ENCODE results near the gene PPIG. TPM values are rescaled to one million over a fixed set of nuclear protein-coding genes. Genes with fewer than 3 reads are reported as not detected.

PPIG gene
- total RNA-seq, 1 donor from 2014 or later, result 33.7 TPM

- TF ChIP-seq CTCF (IDR thresholded peaks at IDR 0.05; ENCODE audit: partially characterized antibody, unreplicated experiment), result no peak
- H3K27ac Mint-ChIP-seq (ENCODE audit: unreplicated experiment), result no peak overlapping the region
Measured at GRCh38 chr2:169690958-169691357, 106.8 kb downstream of the PPIG start.

More at GRCh38 chr2:169690958-169691357, 106.8 kb downstream of the PPIG start:
- no peak for DNase-seq
- Mint-ChIP-seq H3K36me3 (ENCODE audit: unreplicated experiment) (peaks cover 18% of the 10 kb centered on the region), H3K27me3 (ENCODE audit: unreplicated experiment) (peaks cover 2% of the 10 kb centered on the region), H3K4me1 (ENCODE audit: low read depth, unreplicated experiment) (peaks cover 6% of the 10 kb centered on the region), H3K9me3 (ENCODE audit: unreplicated experiment) (no peaks in the 10 kb centered on the region), H3K4me3 (ENCODE audit: unreplicated experiment) (no peak overlapping the region)

Other genes starting within 250 kb of the PPIG start
- not detected for gene LRP2, start 221.8 kb upstream of the PPIG start, total RNA-seq (ENCODE audit: unreplicated experiment)
- gene BBS5, start 104.9 kb upstream of the PPIG start, total RNA-seq (ENCODE audit: unreplicated experiment), result 3.3 TPM
- gene KLHL41, start 74.6 kb upstream of the PPIG start, total RNA-seq (ENCODE audit: unreplicated experiment), result not detected
- gene FASTKD1, start 10.5 kb upstream of the PPIG start, total RNA-seq (ENCODE audit: unreplicated experiment), result 38.1 TPM
- gene CFAP210, start 110.1 kb downstream of the PPIG start, total RNA-seq (ENCODE audit: unreplicated experiment), result 0.32 TPM
- 9.6 TPM for gene PHOSPHO2, start 110.1 kb downstream of the PPIG start, total RNA-seq (ENCODE audit: unreplicated experiment)
- gene KLHL23, start 149.5 kb downstream of the PPIG start, total RNA-seq (ENCODE audit: unreplicated experiment), result 76.0 TPM
- gene SSB, start 214.5 kb downstream of the PPIG start, total RNA-seq (ENCODE audit: unreplicated experiment), result 79.0 TPM
- 34.0 TPM for gene METTL5, start 240.6 kb downstream of the PPIG start, total RNA-seq (ENCODE audit: unreplicated experiment)
- gene UBR3, start 243.1 kb downstream of the PPIG start, total RNA-seq (ENCODE audit: unreplicated experiment), result 59.8 TPM